OCI-LY7 (cell line): ENCODE data around the gene LIPC. TPM values are rescaled to one million over a fixed set of nuclear protein-coding genes. Genes with fewer than 3 reads are reported as not detected.

Source experiments
- BruUV-seq: library from RNA; stranded (reverse); fragments of 400-500 nt; replicated peaks from 2 replicates; lab custom pipeline; 2021; lab: Mats Ljungman, UMichigan
- CTCF ChIA-PET: fragments of 300-600 bp; sonication (Branson Sonifier 250); formaldehyde crosslinking; loops from one replicate; lab custom pipeline; 2022; ENCODE audit warnings: antibody characterized with exemption; ENCODE audit not compliant: unreplicated experiment; lab: Charles Lee
- POLR2A ChIA-PET: fragments of 300-600 bp; sonication (Branson Sonifier 250); formaldehyde crosslinking; loops from one replicate; lab custom pipeline; 2022; ENCODE audit warnings: antibody characterized with exemption; lab: Charles Lee
- DNase-seq: peaks from one replicate; pipeline ENCODE4 v3.0.0-alpha.2; 2015; ENCODE audit warnings: low spot score
- H2AFZ ChIP-seq: fragments of 200-600 bp; sonication (generic), shearing (Covaris generic); 2 replicates; pipeline ENCODE4 v1.6.1; 2014; ENCODE audit warnings: mild to moderate bottlenecking, antibody characterized with exemption, low read length, moderate library complexity
- H3K27ac ChIP-seq: fragments of 200-600 bp; sonication (generic); 2 replicates; pipeline ENCODE4 v1.5.1; 2014; ENCODE audit warnings: mixed run types, low read depth, mild to moderate bottlenecking, moderate library complexity, low read length, inconsistent platforms; ENCODE audit not compliant: poor library complexity, severe bottlenecking
- H3K36me3 ChIP-seq: fragments of 200-600 bp; sonication (generic); 2 replicates; pipeline ENCODE4 v1.6.1; 2014; ENCODE audit warnings: mild to moderate bottlenecking, antibody characterized with exemption, low read length, moderate library complexity, mixed read lengths; ENCODE audit not compliant: insufficient read depth
- H3K4me1 ChIP-seq: fragments of 200-600 bp; sonication (generic); 2 replicates; pipeline ENCODE4 v1.5.1; 2014; ENCODE audit warnings: mild to moderate bottlenecking, low read length; ENCODE audit not compliant: insufficient read depth, poor library complexity, severe bottlenecking
- H3K4me2 ChIP-seq: fragments of 200-600 bp; sonication (generic); 2 replicates; pipeline ENCODE4 v1.6.1; 2014; ENCODE audit warnings: mild to moderate bottlenecking, low read length
- H3K4me3 ChIP-seq: fragments of 200-600 bp; sonication (generic); 2 replicates; pipeline ENCODE4 v1.5.1; 2014; ENCODE audit warnings: mild to moderate bottlenecking, low read depth, low read length; ENCODE audit not compliant: poor library complexity, severe bottlenecking
- H3K79me2 ChIP-seq: fragments of 200-600 bp; sonication (generic); 2 replicates; pipeline ENCODE4 v1.6.1; 2016; ENCODE audit warnings: low read depth, mild to moderate bottlenecking, low read length, moderate library complexity, mixed read lengths; ENCODE audit not compliant: insufficient read depth
- H3K9me2 ChIP-seq: fragments of 200-600 bp; sonication (generic); 2 replicates; pipeline ENCODE4 v1.6.1; 2016; ENCODE audit warnings: mild to moderate bottlenecking, low read length, mixed read lengths; ENCODE audit not compliant: insufficient read depth
- H3K9me3 ChIP-seq: fragments of 200-600 bp; sonication (generic); 2 replicates; pipeline ENCODE4 v1.6.1; 2014; ENCODE audit warnings: mild to moderate bottlenecking, mixed run types, low read length, mixed read lengths
- H4K20me1 ChIP-seq: fragments of 200-600 bp; sonication (generic); 2 replicates; pipeline ENCODE4 v1.6.1; 2014; ENCODE audit warnings: mild to moderate bottlenecking, antibody characterized with exemption, low read length, moderate library complexity, mixed read lengths; ENCODE audit not compliant: insufficient read depth
- EZH2phosphoT487 ChIP-seq: fragments of 200-600 bp; sonication (generic); IDR thresholded peaks from 2 replicates; pipeline ENCODE4 v1.6.1; 2018; ENCODE audit warnings: low read depth, borderline replicate concordance, mild to moderate bottlenecking, mixed run types, antibody characterized with exemption, low read length, moderate library complexity, mixed read lengths
- intact Hi-C: fragments of 100-400 bp; cut with micrococcal nuclease; formaldehyde crosslinking; loops from one replicate; pipeline ENCODE4 v1.10.0; 2022; ENCODE audit not compliant: unreplicated experiment
- total RNA-seq, 2 experiments: library from RNA; depleted of rRNA in 1 of 2; stranded (reverse); fragments of >200 nt in 1 of 2; shearing (Covaris generic) in 1 of 2; gene quantifications; 2 replicates each; pipeline ENCODE4 v1.2.3, GENCODE V29; 2014 to 2022
- TF ChIP-seq, protein P1 (sequence below): fragments of 200-600 bp; sonication (generic); conservative IDR thresholded peaks from 2 replicates; pipeline ENCODE4 v1.5.1; 2014; ENCODE audit warnings: mild to moderate bottlenecking, antibody characterized with exemption, low read length, moderate library complexity, mixed read lengths

LIPC gene
- total RNA-seq, 2 experiments from 2014 or later, result 0.50 TPM; not detected in 1

GRCh38 chr15:58462547-58462946 is 30.8 kb downstream of the LIPC start:
- CTCF ChIA-PET, result no interaction called here
- H3K9me3 ChIP-seq, result no peaks in the 10 kb centered on the region
- H4K20me1 ChIP-seq, result no peaks in the 10 kb centered on the region
- H3K36me3 ChIP-seq, result no peaks in the 10 kb centered on the region
- TF ChIP-seq EZH2phosphoT487, result no peak
- TF ChIP-seq, protein P1, sequence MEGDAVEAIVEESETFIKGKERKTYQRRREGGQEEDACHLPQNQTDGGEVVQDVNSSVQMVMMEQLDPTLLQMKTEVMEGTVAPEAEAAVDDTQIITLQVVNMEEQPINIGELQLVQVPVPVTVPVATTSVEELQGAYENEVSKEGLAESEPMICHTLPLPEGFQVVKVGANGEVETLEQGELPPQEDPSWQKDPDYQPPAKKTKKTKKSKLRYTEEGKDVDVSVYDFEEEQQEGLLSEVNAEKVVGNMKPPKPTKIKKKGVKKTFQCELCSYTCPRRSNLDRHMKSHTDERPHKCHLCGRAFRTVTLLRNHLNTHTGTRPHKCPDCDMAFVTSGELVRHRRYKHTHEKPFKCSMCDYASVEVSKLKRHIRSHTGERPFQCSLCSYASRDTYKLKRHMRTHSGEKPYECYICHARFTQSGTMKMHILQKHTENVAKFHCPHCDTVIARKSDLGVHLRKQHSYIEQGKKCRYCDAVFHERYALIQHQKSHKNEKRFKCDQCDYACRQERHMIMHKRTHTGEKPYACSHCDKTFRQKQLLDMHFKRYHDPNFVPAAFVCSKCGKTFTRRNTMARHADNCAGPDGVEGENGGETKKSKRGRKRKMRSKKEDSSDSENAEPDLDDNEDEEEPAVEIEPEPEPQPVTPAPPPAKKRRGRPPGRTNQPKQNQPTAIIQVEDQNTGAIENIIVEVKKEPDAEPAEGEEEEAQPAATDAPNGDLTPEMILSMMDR, result no peak
- H3K4me3 ChIP-seq, result no peak overlapping the region
- POLR2A ChIA-PET, result no interaction called here
- H3K27ac ChIP-seq, result no peak overlapping the region
- DNase-seq, result peak; percentile 15
- no TSS peak for BruUV-seq
- peaks cover 64% of the 10 kb centered on the region for H3K4me1 ChIP-seq
- H3K79me2 ChIP-seq, result no peaks in the 10 kb centered on the region
- no peaks in the 10 kb centered on the region for H3K9me2 ChIP-seq
- intact Hi-C loops, result no loop called here
- H2AFZ ChIP-seq, result peak overlapping the region; percentile 26; the same call in 1 of the 2 replicates
- H3K4me2 ChIP-seq, result peak overlapping the region; percentile 43; the same call in 1 of the 2 replicates

DNA sequence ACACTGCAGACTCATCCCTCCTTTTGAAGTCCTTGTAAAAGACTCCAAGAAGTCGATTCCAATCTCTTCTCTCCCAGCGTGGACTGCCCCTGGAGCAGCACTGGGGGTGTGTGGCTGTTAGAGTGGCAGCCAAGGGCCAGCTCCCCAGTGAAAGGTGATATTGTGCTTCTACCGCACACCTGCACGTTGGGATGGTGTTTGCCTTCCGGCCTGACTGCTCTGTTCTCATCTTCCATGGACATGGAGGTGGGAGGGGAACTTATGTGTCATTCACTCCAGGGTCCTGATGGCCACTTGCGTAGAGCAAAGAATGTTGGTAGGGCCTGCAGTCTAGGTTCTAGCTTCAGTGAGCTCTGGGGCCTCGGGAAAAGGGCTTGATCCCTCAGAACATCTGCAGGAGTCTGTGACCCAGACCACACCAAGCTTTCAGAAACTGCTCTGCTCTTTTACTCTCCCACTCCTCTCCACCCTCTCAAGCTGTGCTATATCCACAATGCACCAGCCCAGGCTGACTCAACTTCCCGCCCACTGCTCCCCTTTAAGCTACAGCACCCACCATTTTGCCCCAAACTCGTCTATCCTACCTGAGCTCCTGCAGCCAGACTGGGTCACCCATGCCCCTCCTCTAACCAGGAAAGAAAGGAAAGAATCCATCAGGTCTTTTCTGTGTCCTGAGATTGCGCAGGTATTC is 31.3 kb downstream of the LIPC start:
- ChIA-PET CTCF (no interaction called here), POLR2A (no interaction called here)
- no peak for DNase-seq
- H3K27ac ChIP-seq, result peak overlapping the region; percentile 9
- intact Hi-C loops, result no loop called here
- peak overlapping the region; percentile 26; the same call in 1 of the 2 replicates for H2AFZ ChIP-seq
- H4K20me1 ChIP-seq, result no peaks in the 10 kb centered on the region
- BruUV-seq, result no TSS peak
- H3K36me3 ChIP-seq, result no peaks in the 10 kb centered on the region
- H3K4me1 ChIP-seq, result peaks cover 59% of the 10 kb centered on the region
- H3K4me2 ChIP-seq, result peak overlapping the region; percentile 43
- H3K9me2 ChIP-seq, result no peaks in the 10 kb centered on the region
- H3K9me3 ChIP-seq, result no peaks in the 10 kb centered on the region
- TF ChIP-seq, protein P1, result no peak
- no peak for TF ChIP-seq EZH2phosphoT487
- H3K79me2 ChIP-seq, result no peaks in the 10 kb centered on the region
- H3K4me3 ChIP-seq, result no peak overlapping the region
